ENCODE measurements around the gene RPL22.

Gene RPL22

GRCh38 chr1:6166655-6167390 lies 32.6 kb downstream of the RPL22 start:
- no peak for TF ChIP-seq CTCF (conservative IDR thresholded peaks at IDR 0.05; ENCODE audit: low read depth, low read length)
- DNase-seq (ENCODE audit: low read depth): no peak
- no peak overlapping the region for H3K4me3 ChIP-seq (ENCODE audit: low read depth, low read length)

GRCh38 chr1:6166221-6166620 lies 33.2 kb downstream of the RPL22 start:
- TF ChIP-seq CTCF (conservative IDR thresholded peaks at IDR 0.05; ENCODE audit: low read depth, low read length): no peak
- no peak overlapping the region for H3K4me3 ChIP-seq (ENCODE audit: low read depth, low read length)
- no peak for DNase-seq (ENCODE audit: low read depth)

GRCh38 chr1:6165441-6165985 lies 33.9 kb downstream of the RPL22 start:
- no peak for DNase-seq (ENCODE audit: low read depth)
- H3K4me3 ChIP-seq (ENCODE audit: low read depth, low read length): no peak overlapping the region
- no peak for TF ChIP-seq CTCF (conservative IDR thresholded peaks at IDR 0.05; ENCODE audit: low read depth, low read length)

- DNase-seq (ENCODE audit: low read depth): no peak
- H3K4me3 ChIP-seq (ENCODE audit: low read depth, low read length): no peak overlapping the region
- TF ChIP-seq CTCF (conservative IDR thresholded peaks at IDR 0.05; ENCODE audit: low read depth, low read length): no peak
Measured at GRCh38 chr1:6165027-6165426, 34.4 kb downstream of the RPL22 start.

- no peak overlapping the region for H3K4me3 ChIP-seq (ENCODE audit: low read depth, low read length)
- no peak for DNase-seq (ENCODE audit: low read depth)
Measured at GRCh38 chr1:6163973-6164617, 35.3 kb downstream of the RPL22 start.

GRCh38 chr1:6163191-6163972 lies 36.0 kb downstream of the RPL22 start:
- no peak for TF ChIP-seq CTCF (conservative IDR thresholded peaks at IDR 0.05; ENCODE audit: low read depth, low read length)
- H3K4me3 ChIP-seq (ENCODE audit: low read depth, low read length): no peak overlapping the region
- DNase-seq (ENCODE audit: low read depth): no peak

More at GRCh38 chr1:6163973-6164617, 35.3 kb downstream of the RPL22 start:
- no peak for TF ChIP-seq CTCF (conservative IDR thresholded peaks at IDR 0.05; ENCODE audit: low read depth, low read length)

Data from choroid plexus epithelial cell (primary cell).